Measurements from ENCODE around the gene MAGEH1. TPM values are rescaled to one million over a fixed set of nuclear protein-coding genes. Genes with fewer than 3 reads are reported as not detected.
"Not testable (repeated sequence)": the region's sequence is repeated elsewhere in the genome, so short reads cannot be mapped to it uniquely, and the experiment has no call there.

Gene MAGEH1
- total RNA-seq = 39.5 TPM
- 97.3 TPM for polyA plus RNA-seq
- long read RNA-seq, donor 1, partial matches to known transcripts = 0 of 4 reads
- long read RNA-seq, donor 1, other reads (novel, unspliced or antisense) = 0 of 4 reads
- long read RNA-seq, donor 2, transcript MAGEH1-201 (1 exons, 1,462 nt) = major isoform, 76 of 76 reads
- long read RNA-seq, donor 2, partial matches to known transcripts = 0 of 76 reads
- long read RNA-seq, donor 2, other reads (novel, unspliced or antisense) = 0 of 76 reads
- long read RNA-seq, donor 3, transcript MAGEH1-201 (1 exons, 1,462 nt) = major isoform, 107 of 107 reads
- long read RNA-seq, donor 3, partial matches to known transcripts = 0 of 107 reads
- long read RNA-seq, donor 3, other reads (novel, unspliced or antisense) = 0 of 107 reads
- long read RNA-seq, donor 4, transcript MAGEH1-201 (1 exons, 1,462 nt) = major isoform, 25 of 25 reads
- long read RNA-seq, donor 4, partial matches to known transcripts = 0 of 25 reads
- long read RNA-seq, donor 4, other reads (novel, unspliced or antisense) = 0 of 25 reads
- long read RNA-seq, donor 5, transcript MAGEH1-201 (1 exons, 1,462 nt) = major isoform, 125 of 125 reads
- long read RNA-seq, donor 5, partial matches to known transcripts = 0 of 125 reads
- long read RNA-seq, donor 5, other reads (novel, unspliced or antisense) = 0 of 125 reads
- long read RNA-seq, donor 6, transcript MAGEH1-201 (1 exons, 1,462 nt) = major isoform, 33 of 33 reads
- long read RNA-seq, donor 6, partial matches to known transcripts = 0 of 33 reads
- long read RNA-seq, donor 6, other reads (novel, unspliced or antisense) = 0 of 33 reads
- long read RNA-seq, donor 7, transcript MAGEH1-201 (1 exons, 1,462 nt) = major isoform, 27 of 27 reads
- long read RNA-seq, donor 7, partial matches to known transcripts = 0 of 27 reads
- long read RNA-seq, donor 7, other reads (novel, unspliced or antisense) = 0 of 27 reads
- long read RNA-seq, donor 8, transcript MAGEH1-201 (1 exons, 1,462 nt) = major isoform, 21 of 21 reads
- long read RNA-seq, donor 8, partial matches to known transcripts = 0 of 21 reads
- long read RNA-seq, donor 8, other reads (novel, unspliced or antisense) = 0 of 21 reads
- long read RNA-seq, donor 9, transcript MAGEH1-201 (1 exons, 1,462 nt) = major isoform, 26 of 26 reads
- long read RNA-seq, donor 9, partial matches to known transcripts = 0 of 26 reads
- long read RNA-seq, donor 9, other reads (novel, unspliced or antisense) = 0 of 26 reads
- long read RNA-seq, donor 10, transcript MAGEH1-201 (1 exons, 1,462 nt) = major isoform, 42 of 42 reads
- long read RNA-seq, donor 10, partial matches to known transcripts = 0 of 42 reads
- long read RNA-seq, donor 10, other reads (novel, unspliced or antisense) = 0 of 42 reads

- H3K27ac ChIP-seq (ENCODE audit: low read depth in 1 of 2, low read length in 1 of 2) = peak within 1 kb of the TSS; percentile 91 to 98
- DNase-seq (ENCODE audit: low read depth in 6 of 9, low spot score in 9 of 9) = peak; percentile 36 to 89 (median 71)
- H3K27me3 ChIP-seq (ENCODE audit: control insufficient read depth in 2 of 2, insufficient read depth in 1 of 2, low read length in 1 of 2) = no peaks in the 10 kb centered on the region
- no peaks in the 10 kb centered on the region for H3K4me1 ChIP-seq (ENCODE audit: control insufficient read depth in 2 of 2, insufficient read depth in 2 of 2, low read length in 2 of 2)
- H3K9me3 ChIP-seq (ENCODE audit: control insufficient read depth in 2 of 2, insufficient read depth in 1 of 2, low read length in 1 of 2) = no peaks in the 10 kb centered on the region
- H3K36me3 ChIP-seq (ENCODE audit: control insufficient read depth in 2 of 2, insufficient read depth in 2 of 2, low read length in 1 of 2) = no peaks in the 10 kb centered on the region
- peak within 1 kb of the TSS; percentile 42 to 67 for H3K4me3 ChIP-seq (ENCODE audit: low read length in 2 of 2)
- under 1% methylated on average over 43 of the region's 43 CpGs for WGBS
Observed at GRCh38 chrX:55451990-55452832, at the start of gene MAGEH1. MAGEH1 (plus strand) TSS chrX:55452127; CDS start chrX:55452375, 248 bp downstream.

GRCh38 chrX:55427079-55427478 is 24.8 kb upstream of the MAGEH1 start:
- not testable (repeated sequence) for H3K4me1 ChIP-seq (ENCODE audit: control insufficient read depth in 2 of 2, insufficient read depth in 2 of 2, low read length in 2 of 2); DNase-seq (ENCODE audit: low read depth in 6 of 9, low spot score in 9 of 9)
- WGBS = 82% methylated on average over 4 of the region's 4 CpGs

GRCh38 chrX:55443468-55443867 is 8.5 kb upstream of the MAGEH1 start:
- H3K27me3 ChIP-seq (ENCODE audit: control insufficient read depth in 2 of 2, insufficient read depth in 1 of 2, low read length in 1 of 2); H3K27ac ChIP-seq (ENCODE audit: low read depth in 1 of 2, low read length in 1 of 2); H3K4me1 ChIP-seq (ENCODE audit: control insufficient read depth in 2 of 2, insufficient read depth in 2 of 2, low read length in 2 of 2); H3K4me3 ChIP-seq (ENCODE audit: low read length in 2 of 2); DNase-seq (ENCODE audit: low read depth in 6 of 9, low spot score in 9 of 9); H3K9me3 ChIP-seq (ENCODE audit: control insufficient read depth in 2 of 2, insufficient read depth in 1 of 2, low read length in 1 of 2); H3K36me3 ChIP-seq (ENCODE audit: control insufficient read depth in 2 of 2, insufficient read depth in 2 of 2, low read length in 1 of 2): not testable (repeated sequence)
- WGBS = 87% methylated on average over 5 of the region's 5 CpGs

More at GRCh38 chrX:55427079-55427478, 24.8 kb upstream of the MAGEH1 start:
- not testable (repeated sequence) for H3K4me3 ChIP-seq (ENCODE audit: low read length in 2 of 2); H3K9me3 ChIP-seq (ENCODE audit: control insufficient read depth in 2 of 2, insufficient read depth in 1 of 2, low read length in 1 of 2); H3K27me3 ChIP-seq (ENCODE audit: control insufficient read depth in 2 of 2, insufficient read depth in 1 of 2, low read length in 1 of 2); H3K27ac ChIP-seq (ENCODE audit: low read depth in 1 of 2, low read length in 1 of 2); H3K36me3 ChIP-seq (ENCODE audit: control insufficient read depth in 2 of 2, insufficient read depth in 2 of 2, low read length in 1 of 2)

- Histone ChIP-seq H3K27ac (ENCODE audit: low read depth in 1 of 2, low read length in 1 of 2) (no peak overlapping the region), H3K9me3 (ENCODE audit: control insufficient read depth in 2 of 2, insufficient read depth in 1 of 2, low read length in 1 of 2) (no peaks in the 10 kb centered on the region), H3K4me1 (ENCODE audit: control insufficient read depth in 2 of 2, insufficient read depth in 2 of 2, low read length in 2 of 2) (no peaks in the 10 kb centered on the region), H3K27me3 (ENCODE audit: control insufficient read depth in 2 of 2, insufficient read depth in 1 of 2, low read length in 1 of 2) (no peaks in the 10 kb centered on the region), H3K4me3 (ENCODE audit: low read length in 2 of 2) (no peak overlapping the region), H3K36me3 (ENCODE audit: control insufficient read depth in 2 of 2, insufficient read depth in 2 of 2, low read length in 1 of 2) (no peaks in the 10 kb centered on the region)
- WGBS = 71% methylated on average over 5 of the region's 5 CpGs
- DNase-seq (ENCODE audit: low read depth in 6 of 9, low spot score in 9 of 9) = peak in 1 of 9 donors; percentile 15
Observed at GRCh38 chrX:55450259-55450658, 1.7 kb upstream of the MAGEH1 start.

GRCh38 chrX:55451141-55451540 is 786 bp upstream of the MAGEH1 start:
- Histone ChIP-seq H3K27me3 (ENCODE audit: control insufficient read depth in 2 of 2, insufficient read depth in 1 of 2, low read length in 1 of 2) (no peaks in the 10 kb centered on the region), H3K9me3 (ENCODE audit: control insufficient read depth in 2 of 2, insufficient read depth in 1 of 2, low read length in 1 of 2) (no peaks in the 10 kb centered on the region), H3K4me3 (ENCODE audit: low read length in 2 of 2) (no peak overlapping the region), H3K27ac (ENCODE audit: low read depth in 1 of 2, low read length in 1 of 2) (no peak overlapping the region), H3K4me1 (ENCODE audit: control insufficient read depth in 2 of 2, insufficient read depth in 2 of 2, low read length in 2 of 2) (no peaks in the 10 kb centered on the region), H3K36me3 (ENCODE audit: control insufficient read depth in 2 of 2, insufficient read depth in 2 of 2, low read length in 1 of 2) (no peaks in the 10 kb centered on the region)
- no peak for DNase-seq (ENCODE audit: low read depth in 6 of 9, low spot score in 9 of 9)
- 60% methylated on average over 2 of the region's 2 CpGs for WGBS

- Histone ChIP-seq H3K9me3 (ENCODE audit: control insufficient read depth in 2 of 2, insufficient read depth in 1 of 2, low read length in 1 of 2) (no peaks in the 10 kb centered on the region), H3K4me3 (ENCODE audit: low read length in 2 of 2) (peak overlapping the region; percentile 42 to 67), H3K27ac (ENCODE audit: low read depth in 1 of 2, low read length in 1 of 2) (peak overlapping the region; percentile 91 to 98), H3K27me3 (ENCODE audit: control insufficient read depth in 2 of 2, insufficient read depth in 1 of 2, low read length in 1 of 2) (no peaks in the 10 kb centered on the region), H3K36me3 (ENCODE audit: control insufficient read depth in 2 of 2, insufficient read depth in 2 of 2, low read length in 1 of 2) (no peaks in the 10 kb centered on the region), H3K4me1 (ENCODE audit: control insufficient read depth in 2 of 2, insufficient read depth in 2 of 2, low read length in 2 of 2) (no peaks in the 10 kb centered on the region)
- 4% methylated on average over 11 of the region's 11 CpGs for WGBS
- peak in 1 of 9 donors; percentile 4 for DNase-seq (ENCODE audit: low read depth in 6 of 9, low spot score in 9 of 9)
Observed at GRCh38 chrX:55451626-55451989, 319 bp upstream of the MAGEH1 start.

- peak in 2 of 9 donors; percentile 2 to 17 for DNase-seq (ENCODE audit: low read depth in 6 of 9, low spot score in 9 of 9)
- Histone ChIP-seq H3K27ac (ENCODE audit: low read depth in 1 of 2, low read length in 1 of 2) (peak overlapping the region; percentile 91 to 98), H3K4me1 (ENCODE audit: control insufficient read depth in 2 of 2, insufficient read depth in 2 of 2, low read length in 2 of 2) (no peaks in the 10 kb centered on the region), H3K27me3 (ENCODE audit: control insufficient read depth in 2 of 2, insufficient read depth in 1 of 2, low read length in 1 of 2) (no peaks in the 10 kb centered on the region), H3K9me3 (ENCODE audit: control insufficient read depth in 2 of 2, insufficient read depth in 1 of 2, low read length in 1 of 2) (no peaks in the 10 kb centered on the region), H3K36me3 (ENCODE audit: control insufficient read depth in 2 of 2, insufficient read depth in 2 of 2, low read length in 1 of 2) (no peaks in the 10 kb centered on the region), H3K4me3 (ENCODE audit: low read length in 2 of 2) (peak overlapping the region; percentile 42 to 67)
- under 1% methylated on average over 9 of the region's 9 CpGs for WGBS
Observed at GRCh38 chrX:55452833-55453124, 852 bp downstream of the MAGEH1 start.

GRCh38 chrX:55455708-55456107 is 3.8 kb downstream of the MAGEH1 start:
- not testable (repeated sequence) for H3K4me1 ChIP-seq (ENCODE audit: control insufficient read depth in 2 of 2, insufficient read depth in 2 of 2, low read length in 2 of 2); H3K4me3 ChIP-seq (ENCODE audit: low read length in 2 of 2); H3K27me3 ChIP-seq (ENCODE audit: control insufficient read depth in 2 of 2, insufficient read depth in 1 of 2, low read length in 1 of 2); H3K36me3 ChIP-seq (ENCODE audit: control insufficient read depth in 2 of 2, insufficient read depth in 2 of 2, low read length in 1 of 2); H3K9me3 ChIP-seq (ENCODE audit: control insufficient read depth in 2 of 2, insufficient read depth in 1 of 2, low read length in 1 of 2); H3K27ac ChIP-seq (ENCODE audit: low read depth in 1 of 2, low read length in 1 of 2); DNase-seq (ENCODE audit: low read depth in 6 of 9, low spot score in 9 of 9)
- no CpG with 5 or more reads among the region's 6 CpGs for whole genome bisulfite sequencing
